ENCODE data around the gene ABCA7. TPM values are rescaled to one million over a fixed set of nuclear protein-coding genes. Genes with fewer than 3 reads are reported as not detected.

ABCA7 gene
- total RNA-seq, 1 donor from 2014 or later, result 24.6 TPM

DNA sequence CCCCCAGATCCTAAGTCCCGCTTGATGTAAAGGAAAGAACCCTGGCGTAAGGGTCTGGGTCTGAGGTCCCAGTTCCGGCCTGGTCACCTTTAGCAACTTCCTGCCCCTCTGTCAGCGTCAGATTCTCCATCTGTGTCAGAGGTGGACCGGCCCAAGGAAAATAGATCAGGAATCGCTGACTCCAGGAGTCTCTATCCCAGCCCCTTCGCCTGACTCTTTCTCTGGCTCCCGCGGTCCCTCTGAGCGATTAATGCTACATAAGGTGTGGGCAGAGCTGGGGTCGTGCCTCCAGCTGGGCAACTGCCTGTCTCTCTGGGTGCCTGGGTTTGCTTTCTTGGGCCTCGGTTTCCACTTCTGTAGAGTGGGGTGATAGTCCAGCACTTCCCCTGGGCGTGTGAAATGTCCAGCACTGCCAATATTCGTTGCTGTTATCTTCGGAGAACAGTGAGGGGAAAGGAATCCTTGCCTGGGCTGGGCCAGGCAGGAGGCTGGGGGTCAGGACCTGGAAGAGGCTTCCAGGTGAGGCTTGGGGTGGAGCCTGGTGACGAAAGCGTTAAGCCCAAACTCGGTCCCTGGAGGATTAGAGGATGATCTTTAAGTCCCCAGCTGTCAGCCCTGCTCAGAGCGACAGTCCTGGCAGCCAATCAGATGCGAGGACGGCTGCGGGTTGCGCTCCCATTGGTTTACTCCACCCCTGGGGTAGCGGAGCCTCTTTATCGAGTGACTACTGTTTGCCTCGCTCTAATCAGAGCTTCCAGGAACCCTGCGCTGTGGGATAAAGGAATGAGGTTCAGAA, 767 bp downstream of the ABCA7 start:
- DNase-seq (ENCODE audit: low read depth), result peak; percentile 79

DNA sequence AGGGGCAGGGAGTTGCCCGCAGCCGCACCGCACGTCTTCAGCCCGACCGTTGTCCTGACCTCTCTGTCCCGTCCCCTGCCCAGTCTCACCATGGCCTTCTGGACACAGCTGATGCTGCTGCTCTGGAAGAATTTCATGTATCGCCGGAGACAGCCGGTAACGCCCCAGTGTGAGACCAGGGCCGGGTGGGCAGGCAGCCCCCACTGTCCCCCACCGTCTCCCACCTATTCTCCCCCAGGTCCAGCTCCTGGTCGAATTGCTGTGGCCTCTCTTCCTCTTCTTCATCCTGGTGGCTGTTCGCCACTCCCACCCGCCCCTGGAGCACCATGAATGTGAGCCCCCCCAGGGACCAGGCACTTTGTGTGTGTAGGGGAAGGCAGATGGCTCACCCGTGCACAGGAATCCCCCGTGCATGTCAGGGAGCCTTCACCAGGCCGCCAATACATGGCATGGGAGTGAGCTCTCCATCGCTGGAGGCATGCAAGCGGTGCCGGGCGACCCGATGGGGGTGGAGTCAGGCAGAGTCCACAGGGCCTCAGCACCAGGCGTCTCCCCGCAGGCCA, 1.4 kb downstream of the ABCA7 start:
- DNase-seq (ENCODE audit: low read depth), result no peak

DNA sequence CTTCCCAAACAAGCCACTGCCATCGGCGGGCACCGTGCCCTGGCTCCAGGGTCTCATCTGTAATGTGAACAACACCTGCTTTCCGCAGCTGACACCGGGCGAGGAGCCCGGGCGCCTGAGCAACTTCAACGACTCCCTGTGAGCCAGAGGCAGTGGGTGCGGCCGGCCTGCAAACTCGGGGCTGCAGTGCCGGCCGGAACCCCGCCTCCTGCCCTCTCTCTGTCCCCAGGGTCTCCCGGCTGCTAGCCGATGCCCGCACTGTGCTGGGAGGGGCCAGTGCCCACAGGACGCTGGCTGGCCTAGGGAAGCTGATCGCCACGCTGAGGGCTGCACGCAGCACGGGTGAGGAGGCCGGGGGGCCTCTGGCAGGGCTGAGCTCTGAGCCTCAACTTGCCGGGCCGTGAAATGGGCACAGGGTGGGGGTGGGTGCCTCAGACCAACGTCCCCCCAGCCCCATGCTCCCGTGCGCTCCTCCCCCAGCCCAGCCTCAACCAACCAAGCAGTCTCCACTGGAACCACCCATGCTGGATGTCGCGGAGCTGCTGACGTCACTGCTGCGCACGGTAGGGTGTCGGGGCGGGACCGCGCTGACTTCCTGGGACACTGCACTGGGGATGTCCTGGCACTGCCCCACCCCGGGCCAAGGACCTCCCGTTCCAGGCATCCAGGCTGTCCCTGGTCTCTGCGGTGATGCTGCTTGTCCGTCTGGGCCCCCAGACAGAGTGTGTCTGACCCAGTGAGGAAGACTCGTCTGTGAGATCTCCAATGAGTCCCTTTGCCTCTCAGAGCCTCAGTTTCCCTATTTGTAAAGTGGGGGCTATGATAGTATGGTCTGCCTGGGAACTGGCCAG, 2.2 kb downstream of the ABCA7 start:
- DNase-seq (ENCODE audit: low read depth), result no peak

DNA sequence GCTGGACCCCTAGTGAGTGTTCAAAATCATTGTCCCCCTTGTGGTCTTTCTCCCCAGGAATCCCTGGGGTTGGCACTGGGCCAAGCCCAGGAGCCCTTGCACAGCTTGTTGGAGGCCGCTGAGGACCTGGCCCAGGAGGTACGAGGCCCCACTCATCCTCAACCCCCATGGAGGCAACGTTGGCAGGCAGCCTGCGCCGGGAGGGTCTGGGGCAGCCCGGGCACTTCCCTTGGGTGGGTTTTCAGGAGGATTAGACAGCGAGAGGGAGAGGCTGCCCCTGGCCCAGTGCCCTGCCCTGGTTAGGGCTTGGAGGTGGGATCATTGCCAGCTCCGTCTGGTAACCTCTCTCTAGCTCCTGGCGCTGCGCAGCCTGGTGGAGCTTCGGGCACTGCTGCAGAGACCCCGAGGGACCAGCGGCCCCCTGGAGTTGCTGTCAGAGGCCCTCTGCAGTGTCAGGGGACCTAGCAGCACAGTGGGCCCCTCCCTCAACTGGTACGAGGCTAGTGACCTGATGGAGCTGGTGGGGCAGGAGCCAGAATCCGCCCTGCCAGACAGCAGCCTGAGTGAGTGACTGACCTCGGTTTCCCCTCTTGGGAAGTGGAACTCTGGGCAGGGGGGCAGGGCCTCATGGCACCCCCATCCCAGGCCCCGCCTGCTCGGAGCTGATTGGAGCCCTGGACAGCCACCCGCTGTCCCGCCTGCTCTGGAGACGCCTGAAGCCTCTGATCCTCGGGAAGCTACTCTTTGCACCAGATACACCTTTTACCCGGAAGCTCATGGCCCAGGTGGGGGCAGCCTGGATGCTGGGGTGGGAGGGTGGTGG, 3.0 kb downstream of the ABCA7 start:
- DNase-seq (ENCODE audit: low read depth), result no peak

DNA sequence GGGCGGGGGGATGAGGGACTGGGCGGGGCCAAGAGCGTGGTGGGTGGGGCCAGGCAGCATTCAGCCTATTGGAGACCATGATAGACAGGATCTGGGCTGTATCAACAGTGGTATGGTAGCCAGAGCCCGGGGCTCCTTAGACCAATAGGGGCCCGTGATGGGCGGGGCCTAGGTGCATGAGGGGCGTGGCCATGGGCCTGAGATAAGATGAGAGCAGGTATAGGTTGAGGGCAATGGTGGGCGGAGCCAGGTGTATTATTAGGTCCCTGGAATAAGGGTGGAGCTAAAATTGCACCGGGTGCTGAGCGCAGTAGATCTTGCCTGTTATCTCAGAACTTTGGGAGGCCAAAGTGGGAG, 5.3 kb downstream of the ABCA7 start:
- DNase-seq (ENCODE audit: low read depth), result no peak

DNA sequence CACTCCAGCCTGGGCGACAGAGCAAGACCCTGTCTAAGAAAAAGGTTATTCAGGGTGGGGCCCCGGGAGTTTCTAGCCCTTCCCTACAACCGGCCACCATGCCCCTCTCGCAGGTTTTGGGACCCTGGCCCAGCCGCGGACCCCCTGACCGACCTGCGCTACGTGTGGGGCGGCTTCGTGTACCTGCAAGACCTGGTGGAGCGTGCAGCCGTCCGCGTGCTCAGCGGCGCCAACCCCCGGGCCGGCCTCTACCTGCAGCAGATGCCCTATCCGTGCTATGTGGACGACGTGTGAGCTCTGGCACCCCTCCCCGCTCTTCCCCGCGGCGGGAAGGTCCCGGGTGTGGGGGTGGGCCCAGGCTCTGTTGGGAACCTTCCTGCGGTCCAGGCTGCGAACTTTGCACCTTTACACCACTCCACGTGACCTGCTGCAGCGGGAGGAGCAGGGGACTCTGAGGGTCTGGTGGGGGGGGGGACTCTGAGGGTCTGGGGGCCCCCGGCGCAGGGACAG, 6.3 kb downstream of the ABCA7 start:
- DNase-seq (ENCODE audit: low read depth), result no peak

DNA sequence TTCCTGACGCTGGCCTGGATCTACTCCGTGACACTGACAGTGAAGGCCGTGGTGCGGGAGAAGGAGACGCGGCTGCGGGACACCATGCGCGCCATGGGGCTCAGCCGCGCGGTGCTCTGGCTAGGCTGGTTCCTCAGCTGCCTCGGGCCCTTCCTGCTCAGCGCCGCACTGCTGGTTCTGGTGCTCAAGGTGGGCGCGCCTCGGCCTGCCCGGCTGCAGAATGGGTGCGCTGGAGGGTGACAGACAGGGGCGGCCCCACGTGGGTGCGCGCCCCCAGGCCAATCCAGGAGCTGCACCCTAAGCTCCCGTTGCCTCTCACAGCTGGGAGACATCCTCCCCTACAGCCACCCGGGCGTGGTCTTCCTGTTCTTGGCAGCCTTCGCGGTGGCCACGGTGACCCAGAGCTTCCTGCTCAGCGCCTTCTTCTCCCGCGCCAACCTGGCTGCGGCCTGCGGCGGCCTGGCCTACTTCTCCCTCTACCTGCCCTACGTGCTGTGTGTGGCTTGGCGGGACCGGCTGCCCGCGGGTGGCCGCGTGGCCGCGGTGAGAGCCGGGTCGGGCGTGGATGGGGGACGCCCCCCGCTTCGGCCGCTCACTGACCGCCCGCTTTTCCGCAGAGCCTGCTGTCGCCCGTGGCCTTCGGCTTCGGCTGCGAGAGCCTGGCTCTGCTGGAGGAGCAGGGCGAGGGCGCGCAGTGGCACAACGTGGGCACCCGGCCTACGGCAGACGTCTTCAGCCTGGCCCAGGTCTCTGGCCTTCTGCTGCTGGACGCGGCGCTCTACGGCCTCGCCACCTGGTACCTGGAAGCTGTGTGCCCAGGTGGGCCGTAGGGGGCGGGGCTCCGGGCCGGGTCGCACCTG, 7.2 kb downstream of the ABCA7 start:
- DNase-seq (ENCODE audit: low read depth), result no peak

DNA sequence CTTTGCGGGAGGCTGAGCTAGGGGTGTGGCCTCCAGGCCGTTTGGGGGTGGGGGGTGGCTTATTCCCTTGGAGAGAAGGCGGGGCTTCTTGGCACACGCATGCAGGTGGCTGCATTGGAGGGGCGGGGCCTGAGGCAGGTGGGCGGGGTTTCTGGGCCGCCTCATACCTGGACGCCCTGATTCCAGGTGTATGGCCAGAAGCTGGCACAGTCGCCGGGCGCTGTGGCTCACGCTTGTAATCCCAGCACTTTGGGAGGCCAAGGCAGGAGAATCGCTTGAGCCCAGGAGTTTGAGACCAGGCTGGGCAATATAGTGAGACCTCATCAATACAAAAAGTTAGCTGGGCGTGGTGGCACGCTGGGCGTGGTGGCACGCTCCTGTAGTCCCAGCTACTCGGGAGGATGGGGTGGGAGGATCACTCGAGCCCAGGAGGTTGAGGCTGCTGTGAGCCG, 7.8 kb downstream of the ABCA7 start:
- DNase-seq (ENCODE audit: low read depth), result no peak

DNA sequence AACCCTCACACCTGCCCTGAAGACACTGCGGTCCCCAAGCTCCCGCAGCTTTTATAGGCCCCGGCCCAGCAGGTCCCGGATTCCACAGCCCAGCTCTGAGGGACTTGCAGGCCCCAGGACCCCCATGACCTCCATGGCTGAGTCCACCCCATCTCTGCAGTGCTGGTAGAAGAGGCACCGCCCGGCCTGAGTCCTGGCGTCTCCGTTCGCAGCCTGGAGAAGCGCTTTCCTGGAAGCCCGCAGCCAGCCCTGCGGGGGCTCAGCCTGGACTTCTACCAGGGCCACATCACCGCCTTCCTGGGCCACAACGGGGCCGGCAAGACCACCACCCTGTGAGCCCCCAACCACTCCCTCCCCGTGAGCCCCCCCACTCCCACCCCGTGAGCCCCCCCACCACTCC, 9.2 kb downstream of the ABCA7 start:
- DNase-seq (ENCODE audit: low read depth), result no peak

DNA sequence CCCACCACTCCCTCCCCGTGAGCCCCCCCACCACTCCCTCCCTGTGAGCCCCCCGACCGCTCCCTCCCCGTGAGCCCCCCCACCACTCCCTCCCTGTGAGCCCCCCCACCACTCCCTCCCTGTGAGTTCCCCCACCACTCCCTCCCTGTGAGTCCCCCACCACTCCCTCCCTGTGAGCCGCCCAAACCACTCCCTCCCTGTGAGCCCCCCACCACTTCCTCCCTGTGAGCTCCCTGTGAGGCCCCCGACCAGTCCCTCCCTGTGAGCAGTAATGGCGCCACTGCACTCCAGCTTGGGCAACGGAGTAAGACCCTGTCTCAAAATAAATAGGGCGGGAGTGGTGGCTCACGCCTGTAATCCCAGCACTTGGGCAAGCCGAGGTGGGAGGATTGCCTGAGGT, 9.9 kb downstream of the ABCA7 start:
- DNase-seq (ENCODE audit: low read depth), result no peak

DNA sequence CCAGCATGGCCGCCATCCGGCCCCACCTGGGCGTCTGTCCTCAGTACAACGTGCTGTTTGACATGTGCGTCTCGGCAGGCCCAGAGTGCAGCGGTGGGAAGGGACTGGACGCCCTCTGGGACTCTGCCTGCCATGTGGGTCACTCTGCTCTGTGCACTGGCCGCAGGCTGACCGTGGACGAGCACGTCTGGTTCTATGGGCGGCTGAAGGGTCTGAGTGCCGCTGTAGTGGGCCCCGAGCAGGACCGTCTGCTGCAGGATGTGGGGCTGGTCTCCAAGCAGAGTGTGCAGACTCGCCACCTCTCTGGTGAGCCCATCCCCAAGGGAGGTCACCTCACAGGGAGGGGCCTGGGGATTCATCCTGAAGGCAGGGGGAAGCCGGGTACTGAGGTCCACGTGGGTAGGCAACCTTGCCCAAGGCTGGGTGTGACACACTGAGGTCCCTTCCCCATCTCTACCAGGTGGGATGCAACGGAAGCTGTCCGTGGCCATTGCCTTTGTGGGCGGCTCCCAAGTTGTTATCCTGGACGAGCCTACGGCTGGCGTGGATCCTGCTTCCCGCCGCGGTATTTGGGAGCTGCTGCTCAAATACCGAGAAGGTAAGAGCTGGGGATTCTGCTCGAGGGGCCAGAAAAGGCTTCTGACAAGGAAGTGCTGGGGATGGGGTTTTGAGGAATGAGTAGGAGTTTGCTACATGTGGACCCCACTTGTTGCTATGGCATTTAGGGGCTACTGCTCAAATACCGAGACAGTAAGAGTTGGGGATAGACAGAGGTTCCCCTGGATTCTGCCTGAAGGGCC, 11.3 kb downstream of the ABCA7 start:
- no peak for DNase-seq (ENCODE audit: low read depth)

DNA sequence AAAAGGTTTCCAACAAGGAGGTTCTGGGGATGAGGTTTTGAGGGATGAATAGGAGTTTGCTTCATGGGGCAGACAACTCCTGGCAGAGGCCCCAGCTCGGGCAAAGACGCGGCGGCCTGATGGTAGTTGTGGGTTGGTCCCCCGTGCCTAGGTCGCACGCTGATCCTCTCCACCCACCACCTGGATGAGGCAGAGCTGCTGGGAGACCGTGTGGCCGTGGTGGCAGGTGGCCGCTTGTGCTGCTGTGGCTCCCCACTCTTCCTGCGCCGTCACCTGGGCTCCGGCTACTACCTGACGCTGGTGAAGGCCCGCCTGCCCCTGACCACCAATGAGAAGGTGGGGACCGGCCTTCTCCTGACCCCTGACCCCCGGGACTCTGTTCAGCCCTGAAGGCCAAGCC, 11.9 kb downstream of the ABCA7 start:
- no peak for DNase-seq (ENCODE audit: low read depth)

DNA sequence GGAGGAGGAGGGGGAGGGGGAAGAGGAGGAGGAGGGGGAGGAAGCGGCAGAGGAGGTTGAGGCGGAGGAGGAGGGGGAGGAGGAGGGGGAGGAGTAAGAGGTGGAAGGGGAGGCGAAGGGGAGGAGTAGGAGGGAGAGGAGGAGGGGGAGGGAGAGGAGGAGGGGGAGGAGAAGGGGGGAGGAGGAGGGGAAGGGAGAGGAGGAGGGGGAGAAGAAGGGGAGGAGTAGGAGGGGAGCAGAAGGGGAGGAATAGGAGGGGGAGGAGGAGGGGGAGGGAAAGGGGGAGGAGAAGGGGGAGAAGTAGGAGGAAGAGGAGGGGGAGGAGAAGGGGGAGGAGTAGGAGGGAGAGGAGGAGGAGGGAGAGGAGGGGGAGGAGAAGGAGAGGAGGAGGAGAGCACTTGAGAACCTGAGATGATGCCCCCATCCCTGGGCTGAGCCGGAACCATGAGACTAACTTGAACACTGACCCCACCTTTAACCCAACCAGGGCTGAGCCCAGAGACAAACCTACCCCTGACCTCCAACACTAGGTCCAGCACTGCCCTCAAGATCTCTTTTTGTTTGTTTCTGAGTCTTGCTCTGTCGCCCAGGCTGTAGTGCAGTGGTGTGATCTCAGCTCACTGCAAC, 12.6 kb downstream of the ABCA7 start:
- DNase-seq (ENCODE audit: low read depth), result no peak

DNA sequence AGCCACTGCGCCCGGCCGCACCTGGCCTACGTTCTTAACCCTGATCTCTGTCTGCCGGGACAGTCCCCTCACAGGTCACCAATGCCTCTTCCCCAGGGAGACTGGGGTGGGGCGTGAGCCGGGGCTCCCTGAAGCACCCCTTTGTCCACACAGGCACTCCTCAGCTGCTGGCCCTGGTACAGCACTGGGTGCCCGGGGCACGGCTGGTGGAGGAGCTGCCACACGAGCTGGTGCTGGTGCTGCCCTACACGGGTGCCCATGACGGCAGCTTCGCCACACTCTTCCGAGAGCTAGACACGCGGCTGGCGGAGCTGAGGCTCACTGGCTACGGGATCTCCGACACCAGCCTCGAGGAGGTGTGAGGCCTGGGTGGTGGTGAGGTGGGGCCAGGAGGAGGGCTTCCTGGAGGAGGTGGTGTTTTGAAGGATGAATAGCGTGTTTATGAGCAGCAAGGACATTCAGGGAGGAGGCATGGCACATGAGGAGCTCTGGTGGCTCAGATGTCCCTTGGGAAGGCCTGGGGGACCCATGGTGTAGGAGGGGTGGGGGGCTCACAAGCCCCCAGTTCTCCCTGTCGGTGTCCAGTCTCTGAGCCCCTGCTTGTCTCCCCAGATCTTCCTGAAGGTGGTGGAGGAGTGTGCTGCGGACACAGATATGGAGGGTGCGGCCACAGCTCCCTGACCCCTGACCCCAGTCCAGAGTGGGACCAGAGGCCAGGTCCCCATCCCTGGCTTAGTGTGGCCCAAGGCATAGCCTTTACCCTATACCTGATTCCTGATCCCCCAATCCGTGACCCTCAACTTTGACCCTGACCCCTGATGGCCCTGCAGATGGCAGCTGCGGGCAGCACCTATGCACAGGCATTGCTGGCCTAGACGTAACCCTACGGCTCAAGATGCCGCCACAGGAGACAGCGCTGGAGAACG, 13.5 kb downstream of the ABCA7 start:
- DNase-seq (ENCODE audit: low read depth), result no peak

DNA sequence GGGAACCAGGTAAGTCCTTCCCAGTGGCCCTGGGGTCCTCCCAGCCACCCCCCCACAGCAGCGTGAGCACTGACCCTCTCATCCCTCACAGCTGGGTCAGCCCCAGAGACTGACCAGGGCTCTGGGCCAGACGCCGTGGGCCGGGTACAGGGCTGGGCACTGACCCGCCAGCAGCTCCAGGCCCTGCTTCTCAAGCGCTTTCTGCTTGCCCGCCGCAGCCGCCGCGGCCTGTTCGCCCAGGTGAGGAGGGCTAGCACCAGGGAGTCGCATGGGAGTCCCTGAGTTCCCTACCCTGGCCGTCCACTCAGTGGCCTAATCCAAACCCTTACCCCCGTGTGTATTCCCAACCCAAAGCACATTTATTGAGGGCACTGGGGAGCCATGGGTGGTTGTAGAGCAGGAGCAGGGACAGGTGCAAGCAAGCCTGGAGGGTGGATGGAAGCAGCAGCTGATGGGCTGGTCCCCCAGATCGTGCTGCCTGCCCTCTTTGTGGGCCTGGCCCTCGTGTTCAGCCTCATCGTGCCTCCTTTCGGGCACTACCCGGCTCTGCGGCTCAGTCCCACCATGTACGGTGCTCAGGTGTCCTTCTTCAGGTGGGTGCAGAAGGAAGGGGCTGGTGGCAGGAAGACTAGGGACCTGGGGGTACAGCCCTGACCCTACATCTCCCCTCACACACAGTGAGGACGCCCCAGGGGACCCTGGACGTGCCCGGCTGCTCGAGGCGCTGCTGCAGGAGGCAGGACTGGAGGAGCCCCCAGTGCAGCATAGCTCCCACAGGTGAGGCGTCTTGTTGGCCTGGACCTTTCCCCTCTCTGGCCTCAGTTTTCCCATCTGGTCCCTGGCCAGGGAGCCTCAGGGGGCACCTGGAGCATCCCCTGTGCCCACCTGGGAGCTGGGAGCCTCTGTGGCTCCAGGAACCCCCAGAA, 14.5 kb downstream of the ABCA7 start:
- DNase-seq (ENCODE audit: low read depth), result no peak

DNA sequence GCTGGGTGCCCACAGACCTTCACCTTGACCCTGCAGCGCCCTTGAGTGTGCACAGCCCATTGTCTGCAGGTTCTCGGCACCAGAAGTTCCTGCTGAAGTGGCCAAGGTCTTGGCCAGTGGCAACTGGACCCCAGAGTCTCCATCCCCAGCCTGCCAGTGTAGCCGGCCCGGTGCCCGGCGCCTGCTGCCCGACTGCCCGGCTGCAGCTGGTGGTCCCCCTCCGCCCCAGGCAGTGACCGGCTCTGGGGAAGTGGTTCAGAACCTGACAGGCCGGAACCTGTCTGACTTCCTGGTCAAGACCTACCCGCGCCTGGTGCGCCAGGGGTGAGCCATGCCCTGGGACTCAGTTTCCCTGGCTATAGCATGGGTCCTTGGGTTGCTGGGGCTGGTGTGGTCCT, 15.1 kb downstream of the ABCA7 start:
- DNase-seq (ENCODE audit: low read depth), result no peak

All from renal cortical epithelial cell (primary cell).